HG02870 (cell line): ENCODE data around the gene ANKRD44.
A peak's percentile ranks its signal among the peaks of the same experiment; 100 is the strongest.

Source experiments
- ATAC-seq: cut with Tn5 transposase; IDR thresholded peaks from one replicate; pipeline ENCODE4 v1.9.1; 2021; ENCODE audit warnings: mild to moderate bottlenecking, moderate library complexity; ENCODE audit not compliant: unreplicated experiment

The ANKRD44 gene

GRCh38 chr2:196967775-196968174, 342.8 kb downstream of the ANKRD44 start:
- ATAC-seq = no peak

- ATAC-seq = no peak
Observed at GRCh38 chr2:196967116-196967515, 343.5 kb downstream of the ANKRD44 start.

GRCh38 chr2:196966061-196966460, 344.5 kb downstream of the ANKRD44 start:
- no peak for ATAC-seq

GRCh38 chr2:196965651-196966050, 344.9 kb downstream of the ANKRD44 start:
- ATAC-seq = no peak

GRCh38 chr2:196963961-196964360, 346.6 kb downstream of the ANKRD44 start:
- ATAC-seq = no peak

GRCh38 chr2:196963043-196963442, 347.5 kb downstream of the ANKRD44 start:
- no peak for ATAC-seq

- ATAC-seq = no peak
Observed at GRCh38 chr2:196962325-196962724, 348.3 kb downstream of the ANKRD44 start.

GRCh38 chr2:196961889-196962288, 348.7 kb downstream of the ANKRD44 start:
- peak; percentile 99 for ATAC-seq

- ATAC-seq = no peak
Observed at GRCh38 chr2:196959734-196960338, 350.7 kb downstream of the ANKRD44 start.

GRCh38 chr2:196959281-196959680, 351.3 kb downstream of the ANKRD44 start:
- ATAC-seq = no peak

- ATAC-seq = no peak
Observed at GRCh38 chr2:196957881-196958525, 352.6 kb downstream of the ANKRD44 start.

GRCh38 chr2:196957442-196957841, 353.1 kb downstream of the ANKRD44 start:
- no peak for ATAC-seq

- no peak for ATAC-seq
Observed at GRCh38 chr2:196956069-196956468, 354.5 kb downstream of the ANKRD44 start.

- no peak for ATAC-seq
Observed at GRCh38 chr2:196955036-196955435, 355.5 kb downstream of the ANKRD44 start.

- ATAC-seq = no peak
Observed at GRCh38 chr2:196954001-196954400, 356.6 kb downstream of the ANKRD44 start.

GRCh38 chr2:196952936-196953335, 357.6 kb downstream of the ANKRD44 start:
- no peak for ATAC-seq

- ATAC-seq = no peak
Observed at GRCh38 chr2:196951973-196952372, 358.6 kb downstream of the ANKRD44 start.

- no peak for ATAC-seq
Observed at GRCh38 chr2:196949116-196949515, 361.5 kb downstream of the ANKRD44 start.

- ATAC-seq = peak; percentile 99
Observed at GRCh38 chr2:196944570-196944969, 366.0 kb downstream of the ANKRD44 start.

- ATAC-seq = no peak
Observed at GRCh38 chr2:196941398-196942078, 369.0 kb downstream of the ANKRD44 start.

GRCh38 chr2:196939371-196939770, 371.2 kb downstream of the ANKRD44 start:
- no peak for ATAC-seq
